ENCODE results near the gene GBGT1. TPM values are rescaled to one million over a fixed set of nuclear protein-coding genes. Genes with fewer than 3 reads are reported as not detected.

GBGT1 gene
- total and polyA plus RNA-seq, 9 of the 15 experiments (the other 6 are each of a cell fraction or from before 2014, with no cell fraction given) = 0.55 to 25.8 (median 13.7) TPM

DNA sequence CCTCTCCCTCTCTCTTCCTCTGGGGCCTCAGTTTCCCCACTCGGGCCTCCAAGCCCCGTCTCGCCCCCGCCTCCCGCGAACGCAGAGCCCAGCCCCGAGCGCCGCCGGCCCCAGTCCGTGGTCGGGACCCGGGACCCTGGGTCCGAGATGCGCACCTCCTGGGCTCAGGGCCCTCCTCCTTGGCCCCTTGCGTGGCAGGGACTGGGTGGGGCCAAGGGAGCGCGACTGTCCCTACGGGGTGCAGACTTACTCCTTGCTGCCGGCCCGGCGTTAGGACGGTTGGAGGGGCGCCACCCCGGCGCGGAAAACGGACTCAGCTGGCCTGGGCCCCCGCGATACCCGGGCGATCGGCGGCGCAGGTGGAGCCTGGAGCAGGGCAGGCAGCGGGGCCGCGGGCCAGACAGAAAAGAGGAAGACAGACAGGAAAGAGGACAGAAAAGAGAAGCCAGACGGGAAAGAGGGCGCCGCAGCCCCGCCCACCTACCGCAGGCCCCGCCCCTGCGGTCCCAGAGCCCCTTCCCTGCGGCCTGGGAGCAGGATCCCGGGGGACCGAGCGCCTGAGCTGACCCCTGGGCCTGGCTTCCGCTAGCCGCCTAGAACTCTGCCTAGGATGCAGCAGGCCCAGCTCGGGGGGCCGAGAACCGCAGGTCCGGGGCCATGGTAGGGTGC is at the start of gene GBGT1 (continued):
- TF ChIP-seq, protein P1, sequence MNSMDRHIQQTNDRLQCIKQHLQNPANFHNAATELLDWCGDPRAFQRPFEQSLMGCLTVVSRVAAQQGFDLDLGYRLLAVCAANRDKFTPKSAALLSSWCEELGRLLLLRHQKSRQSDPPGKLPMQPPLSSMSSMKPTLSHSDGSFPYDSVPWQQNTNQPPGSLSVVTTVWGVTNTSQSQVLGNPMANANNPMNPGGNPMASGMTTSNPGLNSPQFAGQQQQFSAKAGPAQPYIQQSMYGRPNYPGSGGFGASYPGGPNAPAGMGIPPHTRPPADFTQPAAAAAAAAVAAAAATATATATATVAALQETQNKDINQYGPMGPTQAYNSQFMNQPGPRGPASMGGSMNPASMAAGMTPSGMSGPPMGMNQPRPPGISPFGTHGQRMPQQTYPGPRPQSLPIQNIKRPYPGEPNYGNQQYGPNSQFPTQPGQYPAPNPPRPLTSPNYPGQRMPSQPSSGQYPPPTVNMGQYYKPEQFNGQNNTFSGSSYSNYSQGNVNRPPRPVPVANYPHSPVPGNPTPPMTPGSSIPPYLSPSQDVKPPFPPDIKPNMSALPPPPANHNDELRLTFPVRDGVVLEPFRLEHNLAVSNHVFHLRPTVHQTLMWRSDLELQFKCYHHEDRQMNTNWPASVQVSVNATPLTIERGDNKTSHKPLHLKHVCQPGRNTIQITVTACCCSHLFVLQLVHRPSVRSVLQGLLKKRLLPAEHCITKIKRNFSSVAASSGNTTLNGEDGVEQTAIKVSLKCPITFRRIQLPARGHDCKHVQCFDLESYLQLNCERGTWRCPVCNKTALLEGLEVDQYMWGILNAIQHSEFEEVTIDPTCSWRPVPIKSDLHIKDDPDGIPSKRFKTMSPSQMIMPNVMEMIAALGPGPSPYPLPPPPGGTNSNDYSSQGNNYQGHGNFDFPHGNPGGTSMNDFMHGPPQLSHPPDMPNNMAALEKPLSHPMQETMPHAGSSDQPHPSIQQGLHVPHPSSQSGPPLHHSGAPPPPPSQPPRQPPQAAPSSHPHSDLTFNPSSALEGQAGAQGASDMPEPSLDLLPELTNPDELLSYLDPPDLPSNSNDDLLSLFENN (IDR thresholded peaks at IDR 0.05; ENCODE audit: low read depth in 2 of 2, low read length in 2 of 2) = no peak
- TF ChIP-seq TAF1 (IDR thresholded peaks at IDR 0.05; ENCODE audit: control insufficient read depth, extremely low read depth, insufficient read depth, low read length, severe bottlenecking) = peak; percentile 33
- TF ChIP-seq KLF13 (tag; IDR thresholded peaks at IDR 0.05; ENCODE audit: borderline replicate concordance, low read depth) = no peak
- peak; percentile 90 for TF ChIP-seq SPI1 (IDR thresholded peaks at IDR 0.05; ENCODE audit: borderline replicate concordance, low read depth, low read length)
- TF ChIP-seq, protein P2, sequence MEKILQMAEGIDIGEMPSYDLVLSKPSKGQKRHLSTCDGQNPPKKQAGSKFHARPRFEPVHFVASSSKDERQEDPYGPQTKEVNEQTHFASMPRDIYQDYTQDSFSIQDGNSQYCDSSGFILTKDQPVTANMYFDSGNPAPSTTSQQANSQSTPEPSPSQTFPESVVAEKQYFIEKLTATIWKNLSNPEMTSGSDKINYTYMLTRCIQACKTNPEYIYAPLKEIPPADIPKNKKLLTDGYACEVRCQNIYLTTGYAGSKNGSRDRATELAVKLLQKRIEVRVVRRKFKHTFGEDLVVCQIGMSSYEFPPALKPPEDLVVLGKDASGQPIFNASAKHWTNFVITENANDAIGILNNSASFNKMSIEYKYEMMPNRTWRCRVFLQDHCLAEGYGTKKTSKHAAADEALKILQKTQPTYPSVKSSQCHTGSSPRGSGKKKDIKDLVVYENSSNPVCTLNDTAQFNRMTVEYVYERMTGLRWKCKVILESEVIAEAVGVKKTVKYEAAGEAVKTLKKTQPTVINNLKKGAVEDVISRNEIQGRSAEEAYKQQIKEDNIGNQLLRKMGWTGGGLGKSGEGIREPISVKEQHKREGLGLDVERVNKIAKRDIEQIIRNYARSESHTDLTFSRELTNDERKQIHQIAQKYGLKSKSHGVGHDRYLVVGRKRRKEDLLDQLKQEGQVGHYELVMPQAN (IDR thresholded peaks at IDR 0.05; ENCODE audit: borderline replicate concordance) = no peak
- TF ChIP-seq, protein P3, sequence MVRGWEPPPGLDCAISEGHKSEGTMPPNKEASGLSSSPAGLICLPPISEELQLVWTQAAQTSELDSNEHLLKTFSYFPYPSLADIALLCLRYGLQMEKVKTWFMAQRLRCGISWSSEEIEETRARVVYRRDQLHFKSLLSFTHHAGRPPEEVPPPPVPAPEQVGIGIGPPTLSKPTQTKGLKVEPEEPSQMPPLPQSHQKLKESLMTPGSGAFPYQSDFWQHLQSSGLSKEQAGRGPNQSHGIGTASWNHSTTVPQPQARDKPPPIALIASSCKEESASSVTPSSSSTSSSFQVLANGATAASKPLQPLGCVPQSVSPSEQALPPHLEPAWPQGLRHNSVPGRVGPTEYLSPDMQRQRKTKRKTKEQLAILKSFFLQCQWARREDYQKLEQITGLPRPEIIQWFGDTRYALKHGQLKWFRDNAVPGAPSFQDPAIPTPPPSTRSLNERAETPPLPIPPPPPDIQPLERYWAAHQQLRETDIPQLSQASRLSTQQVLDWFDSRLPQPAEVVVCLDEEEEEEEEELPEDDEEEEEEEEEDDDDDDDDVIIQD (CRISPR knock-in tag; IDR thresholded peaks at IDR 0.05) = no peak
- no peak for TF ChIP-seq SAFB2 (IDR thresholded peaks at IDR 0.05; ENCODE audit: borderline replicate concordance, low read depth, low read length, severe bottlenecking)
- TF ChIP-seq ILF3 (IDR thresholded peaks at IDR 0.05; ENCODE audit: borderline replicate concordance) = no peak
- TF ChIP-seq, protein P4, sequence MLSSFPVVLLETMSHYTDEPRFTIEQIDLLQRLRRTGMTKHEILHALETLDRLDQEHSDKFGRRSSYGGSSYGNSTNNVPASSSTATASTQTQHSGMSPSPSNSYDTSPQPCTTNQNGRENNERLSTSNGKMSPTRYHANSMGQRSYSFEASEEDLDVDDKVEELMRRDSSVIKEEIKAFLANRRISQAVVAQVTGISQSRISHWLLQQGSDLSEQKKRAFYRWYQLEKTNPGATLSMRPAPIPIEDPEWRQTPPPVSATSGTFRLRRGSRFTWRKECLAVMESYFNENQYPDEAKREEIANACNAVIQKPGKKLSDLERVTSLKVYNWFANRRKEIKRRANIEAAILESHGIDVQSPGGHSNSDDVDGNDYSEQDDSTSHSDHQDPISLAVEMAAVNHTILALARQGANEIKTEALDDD (IDR thresholded peaks at IDR 0.05) = no peak
- TF ChIP-seq, protein P5, sequence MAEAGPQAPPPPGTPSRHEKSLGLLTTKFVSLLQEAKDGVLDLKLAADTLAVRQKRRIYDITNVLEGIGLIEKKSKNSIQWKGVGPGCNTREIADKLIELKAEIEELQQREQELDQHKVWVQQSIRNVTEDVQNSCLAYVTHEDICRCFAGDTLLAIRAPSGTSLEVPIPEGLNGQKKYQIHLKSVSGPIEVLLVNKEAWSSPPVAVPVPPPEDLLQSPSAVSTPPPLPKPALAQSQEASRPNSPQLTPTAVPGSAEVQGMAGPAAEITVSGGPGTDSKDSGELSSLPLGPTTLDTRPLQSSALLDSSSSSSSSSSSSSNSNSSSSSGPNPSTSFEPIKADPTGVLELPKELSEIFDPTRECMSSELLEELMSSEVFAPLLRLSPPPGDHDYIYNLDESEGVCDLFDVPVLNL (CRISPR knock-in tag; IDR thresholded peaks at IDR 0.05; ENCODE audit: low read depth) = 0 out of 2 replicates have a peak, but pooled peaks have one; percentile 27
- TF ChIP-seq ZNF764 (CRISPR knock-in tag; IDR thresholded peaks at IDR 0.05; ENCODE audit: low read depth) = no peak
- TF ChIP-seq SETDB1 (IDR thresholded peaks at IDR 0.05; ENCODE audit: low read length) = no peak
- no peak for TF ChIP-seq MCM7 (IDR thresholded peaks at IDR 0.05)
- no peak for TF ChIP-seq FOXA1 (IDR thresholded peaks at IDR 0.05; ENCODE audit: borderline replicate concordance)
- no peak for TF ChIP-seq KLF10 (CRISPR knock-in tag; IDR thresholded peaks at IDR 0.05)
- TF ChIP-seq HDAC1 (IDR thresholded peaks at IDR 0.05) = peak in 1 of 2 experiments; percentile 30; a peak in 1 of 4 replicates
- no peak for TF ChIP-seq BRCA1 (IDR thresholded peaks at IDR 0.05)
- TF ChIP-seq BRCA1 (CRISPR knock-in tag; IDR thresholded peaks at IDR 0.05) = no peak
- no peak for TF ChIP-seq DMBX1 (CRISPR knock-in tag; IDR thresholded peaks at IDR 0.05; ENCODE audit: borderline replicate concordance)

Measured in K562 (cell line).